ENCODE data around the gene FBXW4.

GRCh38 chr10:101575091-101575490 is 119.9 kb downstream of the FBXW4 start:
- TF ChIP-seq E2F1 (CRISPR knock-in tag; IDR thresholded peaks at IDR 0.05), result no peak
- no peak for TF ChIP-seq CTCF (IDR thresholded peaks at IDR 0.05 in 2 of 3, conservative IDR thresholded peaks at IDR 0.05 in 1 of 3; ENCODE audit: insufficient read depth in 2 of 3, low read depth in 1 of 3, low read length in 3 of 3)
- TF ChIP-seq REST (IDR thresholded peaks at IDR 0.05; ENCODE audit: borderline replicate concordance), result no peak
- no peak for TF ChIP-seq REST (CRISPR knock-in tag; IDR thresholded peaks at IDR 0.05; ENCODE audit: low read depth)
- no peak for TF ChIP-seq HINFP (tag; conservative IDR thresholded peaks at IDR 0.05; ENCODE audit: low read depth)
- TF ChIP-seq ZNF23 (CRISPR knock-in tag; IDR thresholded peaks at IDR 0.05), result no peak
- TF ChIP-seq RAD51 (IDR thresholded peaks at IDR 0.05; ENCODE audit: borderline replicate concordance, low read depth), result no peak
- TF ChIP-seq RCOR1 (IDR thresholded peaks at IDR 0.05; ENCODE audit: borderline replicate concordance in 1 of 2, low read depth in 2 of 2, low read length in 2 of 2), result no peak
- TF ChIP-seq ZMIZ1 (IDR thresholded peaks at IDR 0.05; ENCODE audit: low read depth in 2 of 2, low read length in 2 of 2), result no peak
- no peak for TF ChIP-seq RAD21 (CRISPR knock-in tag; conservative IDR thresholded peaks at IDR 0.05 in 1 of 2, IDR thresholded peaks at IDR 0.05 in 1 of 2)
- TF ChIP-seq ZNF324 (CRISPR knock-in tag; IDR thresholded peaks at IDR 0.05), result no peak

All from K562 (cell line).